GM19238 (cell line): Measurements from ENCODE around the gene ARG2.

Source experiments
- DNase-seq: peaks from one replicate; pipeline ENCODE4 v3.0.0; 2011; ENCODE audit warnings: low spot score; ENCODE audit not compliant: insufficient read length

ARG2 gene

GRCh38 chr14:67619446-67620216 is at the start of gene ARG2:
Gene ARG2, plus strand, starts transcription at chr14:67619920. Its CDS starts 58 bp downstream, at chr14:67619978.
- DNase-seq: peak; percentile 83

GRCh38 chr14:67570453-67570852 is 49.3 kb upstream of the ARG2 start:
- no peak for DNase-seq

GRCh38 chr14:67571275-67571990 is 48.3 kb upstream of the ARG2 start:
- peak; percentile 63 for DNase-seq

- no peak for DNase-seq
These were observed 47.8 kb upstream of the ARG2 start for GRCh38 chr14:67571991-67572323.

GRCh38 chr14:67572608-67573007 is 47.1 kb upstream of the ARG2 start:
- no peak for DNase-seq

- no peak for DNase-seq
These were observed 46.3 kb upstream of the ARG2 start for GRCh38 chr14:67573228-67574010.

GRCh38 chr14:67574156-67574555 is 45.6 kb upstream of the ARG2 start:
- DNase-seq: no peak

- no peak for DNase-seq
These were observed 44.9 kb upstream of the ARG2 start for GRCh38 chr14:67574806-67575205.

GRCh38 chr14:67575684-67576083 is 44.0 kb upstream of the ARG2 start:
- no peak for DNase-seq

- DNase-seq: no peak
These were observed 43.3 kb upstream of the ARG2 start for GRCh38 chr14:67576216-67576955.

- DNase-seq: no peak
These were observed 42.4 kb upstream of the ARG2 start for GRCh38 chr14:67577181-67577808.

GRCh38 chr14:67577909-67578749 is 41.6 kb upstream of the ARG2 start:
- DNase-seq: no peak

GRCh38 chr14:67579040-67579439 is 40.7 kb upstream of the ARG2 start:
- no peak for DNase-seq

GRCh38 chr14:67579636-67580035 is 40.1 kb upstream of the ARG2 start:
- DNase-seq: no peak

GRCh38 chr14:67580336-67581171 is 39.2 kb upstream of the ARG2 start:
- DNase-seq: no peak

- DNase-seq: no peak
These were observed 38.1 kb upstream of the ARG2 start for GRCh38 chr14:67581643-67582042.

GRCh38 chr14:67582061-67582460 is 37.7 kb upstream of the ARG2 start:
- DNase-seq: no peak

- DNase-seq: peak; percentile 60
These were observed 35.7 kb upstream of the ARG2 start for GRCh38 chr14:67583711-67584644.
